Lung (tissue), 12 donors: ENCODE measurements around the gene SCGB1C2. TPM values are rescaled to one million over a fixed set of nuclear protein-coding genes. Genes with fewer than 3 reads are reported as not detected.

Experiments used
- ATAC-seq: fragments of 200-7000 bp; cut with Tn5 transposase; one replicate; pipeline ENCODE4 v1.9.1; 2020; ENCODE audit warnings: moderate number of reproducible peaks; ENCODE audit not compliant: insufficient read depth, low FRiP score
- DNase-seq, 3 donors: peaks; one replicate each; pipeline ENCODE4 v3.0.0-alpha.2; 2013 to 2017
- H3K27ac ChIP-seq, 2 donors: one replicate each; pipeline ENCODE4 v1.5.1; 2013; ENCODE audit warnings: mild to moderate bottlenecking in 2 of 2, moderate library complexity in 2 of 2, control low read depth in 1 of 2, inconsistent platforms in 1 of 2, low read depth in 1 of 2, low read length in 1 of 2
- H3K27me3 ChIP-seq, 3 donors: one replicate each; pipeline ENCODE4 v1.5.1; 2013; ENCODE audit warnings: low read length in 2 of 3; ENCODE audit not compliant: control insufficient read depth in 3 of 3, insufficient read depth in 3 of 3
- H3K36me3 ChIP-seq, 4 donors: one replicate each; pipeline ENCODE4 v1.5.1; 2013; ENCODE audit warnings: low read length in 4 of 4, mild to moderate bottlenecking in 1 of 4, moderate library complexity in 1 of 4; ENCODE audit not compliant: control insufficient read depth in 4 of 4, insufficient read depth in 4 of 4
- H3K4me1 ChIP-seq, 5 donors: one replicate each; pipeline ENCODE4 v1.5.1; 2013; ENCODE audit warnings: low read length in 5 of 5, mild to moderate bottlenecking in 2 of 5, moderate library complexity in 1 of 5; ENCODE audit not compliant: control insufficient read depth in 5 of 5, insufficient read depth in 5 of 5
- H3K4me3 ChIP-seq: one replicate; pipeline ENCODE4 v1.5.1; 2013; ENCODE audit warnings: mild to moderate bottlenecking, control low read depth, moderate library complexity
- H3K9ac ChIP-seq, 2 donors: one replicate each; pipeline ENCODE4 v1.5.1; 2013; ENCODE audit warnings: low read length in 2 of 2, control low read depth in 1 of 2; ENCODE audit not compliant: insufficient read depth in 1 of 2
- H3K9me3 ChIP-seq, 4 donors: one replicate each; pipeline ENCODE4 v1.5.1; 2013; ENCODE audit warnings: low read length in 3 of 4, mild to moderate bottlenecking in 1 of 4, moderate library complexity in 1 of 4; ENCODE audit not compliant: control insufficient read depth in 4 of 4, insufficient read depth in 3 of 4
- WGBS, 2 donors: extraction: QIAGEN DNeasy Blood & Tissue Kit; methylation state at CpG; one replicate each; pipeline ENCODE4 v1.1.7; 2013; 5-methylcytosine and 5-hydroxymethylcytosine counted together
- polyA plus RNA-seq, 2 donors: library from polyadenylated mRNA; stranded (reverse); fragments of 200-250 nt; gene quantifications; one replicate each; pipeline ENCODE4 v1.2.1, GENCODE V29; 2013
- total RNA-seq, 2 donors: library from RNA; depleted of rRNA in 1 of 2; stranded (reverse); fragments of >200 nt in 1 of 2; gene quantifications; one replicate each; pipeline ENCODE4 v1.2.1, GENCODE V29; 2014 to 2021
- TF ChIP-seq, protein P1 (sequence below): IDR thresholded peaks from 2 replicates; pipeline ENCODE4 v1.5.1; 2012; ENCODE audit warnings: mild to moderate bottlenecking; ENCODE audit errors: control extremely low read depth, extremely low read depth
- donor health status: control.
- donor health status: control.
- donor health status: Bipolar disorder and iron deficiency.
- donor health status: healthy.
- donor health status: DM: yes; HTN: yes; CAD: no.

Gene SCGB1C2
- total and polyA plus RNA-seq, 4 donors = not detected

DNA sequence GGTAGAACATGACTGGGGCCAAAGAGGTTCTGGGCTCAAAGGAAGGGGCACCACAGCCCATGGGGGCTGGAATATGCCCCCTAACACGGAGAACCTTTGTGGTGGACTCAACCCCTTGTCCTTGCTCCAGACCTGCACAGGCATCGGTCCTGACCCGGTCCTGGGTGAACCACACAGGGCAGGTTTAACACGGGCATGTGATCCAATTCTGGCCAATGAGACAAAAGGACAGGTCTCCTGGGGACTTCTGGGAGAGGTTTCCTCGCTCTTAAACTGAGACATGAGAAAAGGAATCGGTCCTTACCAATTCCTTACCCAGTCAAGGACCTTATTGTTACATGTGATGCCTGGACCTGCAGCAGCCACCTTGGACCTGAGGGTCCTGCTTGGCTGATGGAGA, 40.4 kb downstream of the SCGB1C2 start:
- no peak overlapping the region for H3K4me3 ChIP-seq
- no peak overlapping the region for H3K9ac ChIP-seq
- ATAC-seq = no peak
- peaks cover 0 to 24% (median 13%) of the 10 kb centered on the region in 3 donors for H3K27me3 ChIP-seq
- 92 to 94% methylated on average over 6 of the region's 6 CpGs for WGBS, 2 donors
- peaks cover 0 to 3% (median 0%) of the 10 kb centered on the region in 4 donors for H3K9me3 ChIP-seq
- no peaks in the 10 kb centered on the region for H3K36me3 ChIP-seq
- TF ChIP-seq, protein P1, sequence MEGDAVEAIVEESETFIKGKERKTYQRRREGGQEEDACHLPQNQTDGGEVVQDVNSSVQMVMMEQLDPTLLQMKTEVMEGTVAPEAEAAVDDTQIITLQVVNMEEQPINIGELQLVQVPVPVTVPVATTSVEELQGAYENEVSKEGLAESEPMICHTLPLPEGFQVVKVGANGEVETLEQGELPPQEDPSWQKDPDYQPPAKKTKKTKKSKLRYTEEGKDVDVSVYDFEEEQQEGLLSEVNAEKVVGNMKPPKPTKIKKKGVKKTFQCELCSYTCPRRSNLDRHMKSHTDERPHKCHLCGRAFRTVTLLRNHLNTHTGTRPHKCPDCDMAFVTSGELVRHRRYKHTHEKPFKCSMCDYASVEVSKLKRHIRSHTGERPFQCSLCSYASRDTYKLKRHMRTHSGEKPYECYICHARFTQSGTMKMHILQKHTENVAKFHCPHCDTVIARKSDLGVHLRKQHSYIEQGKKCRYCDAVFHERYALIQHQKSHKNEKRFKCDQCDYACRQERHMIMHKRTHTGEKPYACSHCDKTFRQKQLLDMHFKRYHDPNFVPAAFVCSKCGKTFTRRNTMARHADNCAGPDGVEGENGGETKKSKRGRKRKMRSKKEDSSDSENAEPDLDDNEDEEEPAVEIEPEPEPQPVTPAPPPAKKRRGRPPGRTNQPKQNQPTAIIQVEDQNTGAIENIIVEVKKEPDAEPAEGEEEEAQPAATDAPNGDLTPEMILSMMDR = no peak
- H3K27ac ChIP-seq = no peak overlapping the region
- no peak for DNase-seq
- H3K4me1 ChIP-seq = peaks cover 0 to 8% (median 4%) of the 10 kb centered on the region in 5 donors

DNA sequence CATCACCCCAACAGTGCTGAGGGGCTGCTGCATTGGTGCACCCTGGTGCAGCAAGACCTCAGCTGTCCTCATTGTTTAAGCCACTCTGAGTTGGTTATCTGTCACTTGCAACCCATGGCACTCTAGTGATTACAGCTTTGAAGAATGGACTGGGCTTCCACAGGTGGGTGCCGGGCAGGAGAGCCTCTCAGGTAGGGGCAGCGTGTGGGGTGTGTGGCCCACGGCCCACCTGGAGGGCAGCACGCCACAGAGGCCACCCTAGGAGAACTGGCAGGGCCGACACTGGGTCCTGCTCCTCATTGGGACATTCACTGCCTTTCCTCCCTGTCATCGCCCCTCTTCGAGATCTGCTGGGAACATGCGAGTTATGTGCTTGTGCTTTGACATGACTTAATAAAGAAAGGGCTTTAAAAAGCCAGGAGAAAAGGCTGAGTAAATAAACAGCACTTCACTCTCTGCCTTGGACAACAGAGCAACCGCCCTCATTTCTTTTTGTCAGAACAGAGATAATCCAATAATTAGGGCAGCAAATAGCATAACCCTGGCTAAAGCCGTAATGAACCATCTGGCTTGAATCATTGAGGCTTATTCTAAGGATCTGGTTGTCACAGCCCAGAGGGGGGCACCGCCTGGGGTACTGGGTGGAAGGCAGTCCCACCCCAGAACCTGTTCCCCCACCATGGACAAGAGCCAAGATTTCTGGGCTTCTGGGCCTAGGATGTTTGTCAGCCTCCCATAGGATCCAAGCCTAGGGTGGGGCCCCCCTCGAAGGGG, 41.1 kb downstream of the SCGB1C2 start:
- ATAC-seq (no peak), DNase-seq (no peak)
- Histone ChIP-seq H3K4me1 (peaks cover 0 to 8% (median 4%) of the 10 kb centered on the region in 5 donors), H3K27me3 (peaks cover 0 to 30% (median 18%) of the 10 kb centered on the region in 3 donors), H3K9ac (no peak overlapping the region), H3K27ac (no peak overlapping the region), H3K4me3 (no peak overlapping the region), H3K9me3 (peaks cover 0 to 3% (median 0%) of the 10 kb centered on the region in 4 donors), H3K36me3 (no peaks in the 10 kb centered on the region)
- TF ChIP-seq, protein P1 = no peak
- WGBS, 2 donors = 82 to 87% methylated on average over 12 of the region's 12 CpGs

DNA sequence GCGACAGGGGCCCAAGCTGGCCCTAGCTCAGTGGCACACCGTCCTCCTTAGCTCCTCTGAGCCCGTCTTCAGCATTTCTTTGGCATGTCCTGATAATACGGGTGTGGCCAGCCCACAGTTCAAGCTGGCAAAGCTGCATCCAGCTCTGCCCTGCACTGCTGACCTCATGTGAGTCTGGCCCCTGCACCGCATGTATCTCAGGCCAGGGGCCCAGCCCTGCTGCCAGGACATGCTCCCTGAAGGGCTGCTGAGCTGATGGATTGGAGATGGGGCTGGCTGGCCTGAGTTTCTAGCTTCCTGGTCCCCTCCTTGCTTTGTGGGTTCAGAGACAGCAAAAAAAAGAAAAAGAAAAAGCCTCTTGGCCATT, 41.7 kb downstream of the SCGB1C2 start:
- no peak for ATAC-seq
- no peak overlapping the region for H3K9ac ChIP-seq
- TF ChIP-seq, protein P1 = no peak
- peaks cover 0 to 33% (median 20%) of the 10 kb centered on the region in 3 donors for H3K27me3 ChIP-seq
- WGBS, 2 donors = 70 to 74% methylated on average over 5 of the region's 5 CpGs
- no peak overlapping the region for H3K4me3 ChIP-seq
- no peak overlapping the region for H3K27ac ChIP-seq
- peaks cover 0 to 3% (median 0%) of the 10 kb centered on the region in 4 donors for H3K9me3 ChIP-seq
- no peaks in the 10 kb centered on the region for H3K36me3 ChIP-seq
- peaks cover 0 to 8% (median 4%) of the 10 kb centered on the region in 5 donors for H3K4me1 ChIP-seq
- DNase-seq = no peak
